ENCODE results near the gene RAG1. TPM values are rescaled to one million over a fixed set of nuclear protein-coding genes. Genes with fewer than 3 reads are reported as not detected.

The RAG1 gene
- polyA plus RNA-seq, 1 experiment = 0.10 TPM

DNA sequence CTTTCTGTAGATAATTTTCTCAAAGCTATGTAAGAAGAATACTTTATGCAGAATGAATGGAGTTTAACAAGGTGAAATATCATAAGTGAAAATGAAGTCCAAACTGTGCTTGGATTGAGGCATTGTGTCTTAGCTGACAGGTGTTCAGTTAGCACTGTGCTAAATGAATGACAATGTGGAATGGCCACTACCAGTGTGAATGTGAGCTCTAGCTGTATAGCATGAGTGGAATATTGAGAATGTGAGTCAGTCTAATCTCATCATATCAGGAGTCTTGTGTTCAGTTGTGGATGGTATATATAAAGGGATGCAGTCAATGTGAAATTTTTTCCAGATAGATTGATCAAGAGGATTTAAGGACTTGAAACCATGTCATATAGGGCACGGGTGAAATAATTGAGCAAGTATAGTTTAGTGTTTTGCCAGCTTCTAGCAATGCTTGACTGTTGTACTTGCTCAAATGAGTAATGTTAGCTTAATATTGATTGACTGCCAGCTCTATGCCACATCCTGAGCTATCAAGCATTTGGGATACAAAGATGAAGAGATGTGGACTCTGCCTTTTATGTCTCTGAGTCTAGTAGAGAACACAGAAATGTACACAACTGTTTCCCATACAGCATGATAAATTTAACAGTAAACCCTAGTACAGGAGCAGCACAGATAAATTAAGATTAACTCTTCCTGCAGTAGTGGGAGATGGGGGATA, 40.8 kb downstream of the RAG1 start:
- ChIA-PET CTCF (interaction anchor here (1.1 to 1.2 kb wide), 2 partner anchors 19 to 100 kb away, joined by 3 read pairs; no protein-coding TSS in a partner anchor), POLR2A (no interaction called here)
- TF ChIP-seq, protein P1, sequence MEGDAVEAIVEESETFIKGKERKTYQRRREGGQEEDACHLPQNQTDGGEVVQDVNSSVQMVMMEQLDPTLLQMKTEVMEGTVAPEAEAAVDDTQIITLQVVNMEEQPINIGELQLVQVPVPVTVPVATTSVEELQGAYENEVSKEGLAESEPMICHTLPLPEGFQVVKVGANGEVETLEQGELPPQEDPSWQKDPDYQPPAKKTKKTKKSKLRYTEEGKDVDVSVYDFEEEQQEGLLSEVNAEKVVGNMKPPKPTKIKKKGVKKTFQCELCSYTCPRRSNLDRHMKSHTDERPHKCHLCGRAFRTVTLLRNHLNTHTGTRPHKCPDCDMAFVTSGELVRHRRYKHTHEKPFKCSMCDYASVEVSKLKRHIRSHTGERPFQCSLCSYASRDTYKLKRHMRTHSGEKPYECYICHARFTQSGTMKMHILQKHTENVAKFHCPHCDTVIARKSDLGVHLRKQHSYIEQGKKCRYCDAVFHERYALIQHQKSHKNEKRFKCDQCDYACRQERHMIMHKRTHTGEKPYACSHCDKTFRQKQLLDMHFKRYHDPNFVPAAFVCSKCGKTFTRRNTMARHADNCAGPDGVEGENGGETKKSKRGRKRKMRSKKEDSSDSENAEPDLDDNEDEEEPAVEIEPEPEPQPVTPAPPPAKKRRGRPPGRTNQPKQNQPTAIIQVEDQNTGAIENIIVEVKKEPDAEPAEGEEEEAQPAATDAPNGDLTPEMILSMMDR (IDR thresholded peaks at IDR 0.05; ENCODE audit: insufficient read depth, low read depth, low read length) = no peak
- Histone ChIP-seq H3K4me3 (ENCODE audit: low read depth, low read length) (no peak overlapping the region), H3K36me3 (ENCODE audit: control insufficient read depth, insufficient read depth, low read length) (no peaks in the 10 kb centered on the region), H3K27me3 (ENCODE audit: control insufficient read depth, insufficient read depth, low read length) (no peaks in the 10 kb centered on the region)
- no peak for DNase-seq (ENCODE audit: low read depth)

DNA sequence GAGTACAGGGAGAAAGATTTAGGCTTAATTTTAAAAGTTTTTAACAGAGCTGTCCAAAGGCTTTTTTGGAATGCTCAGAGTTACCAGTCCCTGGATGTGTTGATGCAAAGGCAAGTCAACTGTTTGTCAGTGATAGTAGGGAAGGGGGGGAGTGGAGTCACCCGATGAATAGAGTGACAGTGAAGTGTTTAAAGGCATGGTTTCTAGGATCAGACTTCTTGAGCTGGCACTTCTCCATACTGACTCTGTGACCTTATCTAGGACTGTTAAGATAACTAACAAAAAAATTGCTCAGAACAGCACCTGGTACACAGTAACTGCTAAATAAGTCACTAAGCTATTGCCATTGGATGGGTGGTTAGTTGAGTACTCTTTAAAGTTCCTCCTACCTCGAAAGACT, 41.6 kb downstream of the RAG1 start:
- DNase-seq (ENCODE audit: low read depth) = no peak
- H3K27me3 ChIP-seq (ENCODE audit: control insufficient read depth, insufficient read depth, low read length) = no peaks in the 10 kb centered on the region
- H3K4me3 ChIP-seq (ENCODE audit: low read depth, low read length) = no peak overlapping the region
- TF ChIP-seq, protein P1 (IDR thresholded peaks at IDR 0.05; ENCODE audit: insufficient read depth, low read depth, low read length) = no peak
- CTCF ChIA-PET = interaction anchor here (1.2 kb wide), 1 partner anchor 19 kb away, joined by 3 read pairs; no protein-coding TSS in a partner anchor
- no peaks in the 10 kb centered on the region for H3K36me3 ChIP-seq (ENCODE audit: control insufficient read depth, insufficient read depth, low read length)
- POLR2A ChIA-PET = no interaction called here

DNA sequence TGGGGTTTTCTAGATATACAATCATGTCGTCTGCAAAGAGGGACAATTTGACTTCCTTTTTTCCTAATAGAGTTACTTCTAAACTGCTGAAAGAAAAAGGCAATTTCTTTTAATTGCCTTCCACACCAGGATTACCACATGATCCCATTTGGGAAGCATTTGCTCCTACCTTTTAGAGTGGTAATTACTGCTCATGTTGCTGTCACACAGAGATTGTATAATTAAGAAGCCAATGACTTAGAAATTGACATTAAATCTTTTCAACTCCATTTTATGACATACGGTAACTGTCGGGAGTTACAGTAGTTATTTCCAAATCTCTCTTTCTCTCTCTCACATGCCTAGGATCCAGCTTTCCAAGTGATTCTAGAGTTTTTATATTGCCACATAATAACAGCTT, 48.0 kb downstream of the RAG1 start:
- POLR2A ChIA-PET = no interaction called here

DNA sequence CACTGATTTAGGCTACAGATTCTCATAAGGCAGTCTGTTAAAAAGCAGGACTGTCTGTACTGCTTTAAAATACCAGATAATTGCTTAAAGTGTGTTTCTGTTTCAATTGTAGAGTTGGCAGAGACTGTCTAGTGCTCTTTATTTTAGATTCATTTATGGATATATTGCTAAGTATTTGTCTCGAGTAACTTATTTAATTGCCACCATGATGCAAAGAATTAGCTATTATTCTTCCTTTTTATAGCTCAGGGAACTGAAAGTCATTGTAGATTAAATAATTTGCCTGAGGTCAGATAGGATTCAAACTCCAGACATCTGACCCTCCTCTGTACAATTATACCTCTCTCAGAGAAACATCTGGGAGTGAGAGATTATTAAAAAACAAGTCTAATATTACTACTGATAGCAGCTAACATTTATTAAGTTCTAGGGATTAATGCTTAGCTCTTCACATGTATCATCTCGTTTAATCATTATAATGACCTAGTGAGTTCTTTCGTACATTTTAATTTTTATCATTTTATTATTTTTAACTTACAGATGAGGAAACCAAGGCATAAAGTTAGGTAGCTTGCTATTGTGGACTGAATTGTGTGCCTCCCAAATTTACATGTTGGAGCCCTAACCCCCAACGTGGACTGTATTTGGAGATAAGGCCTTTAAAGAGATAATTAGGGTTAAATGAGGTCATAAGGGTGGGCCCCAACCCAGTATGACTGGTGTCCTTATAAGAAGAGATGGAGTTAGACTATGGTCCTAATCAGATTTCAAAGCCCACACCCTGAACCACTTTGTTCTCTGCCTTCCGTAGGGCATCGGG, 49.9 kb downstream of the RAG1 start:
- ChIA-PET POLR2A (no interaction called here), CTCF (interaction anchor here (1.0 kb wide), 1 partner anchor 53 kb away, joined by 3 read pairs; no protein-coding TSS in a partner anchor)
- DNase-seq (ENCODE audit: low read depth) = no peak
- TF ChIP-seq, protein P1 (IDR thresholded peaks at IDR 0.05; ENCODE audit: insufficient read depth, low read depth, low read length) = no peak
- Histone ChIP-seq H3K36me3 (ENCODE audit: control insufficient read depth, insufficient read depth, low read length) (no peaks in the 10 kb centered on the region), H3K4me3 (ENCODE audit: low read depth, low read length) (no peak overlapping the region), H3K27me3 (ENCODE audit: control insufficient read depth, insufficient read depth, low read length) (no peaks in the 10 kb centered on the region)

More for the DNA sequence above, 48.0 kb downstream of the RAG1 start:
- TF ChIP-seq, protein P1 (IDR thresholded peaks at IDR 0.05; ENCODE audit: insufficient read depth, low read depth, low read length) = no peak
- H3K4me3 ChIP-seq (ENCODE audit: low read depth, low read length) = no peak overlapping the region
- CTCF ChIA-PET = no interaction called here
- H3K27me3 ChIP-seq (ENCODE audit: control insufficient read depth, insufficient read depth, low read length) = no peaks in the 10 kb centered on the region
- DNase-seq (ENCODE audit: low read depth) = no peak
- H3K36me3 ChIP-seq (ENCODE audit: control insufficient read depth, insufficient read depth, low read length) = no peaks in the 10 kb centered on the region

DNA sequence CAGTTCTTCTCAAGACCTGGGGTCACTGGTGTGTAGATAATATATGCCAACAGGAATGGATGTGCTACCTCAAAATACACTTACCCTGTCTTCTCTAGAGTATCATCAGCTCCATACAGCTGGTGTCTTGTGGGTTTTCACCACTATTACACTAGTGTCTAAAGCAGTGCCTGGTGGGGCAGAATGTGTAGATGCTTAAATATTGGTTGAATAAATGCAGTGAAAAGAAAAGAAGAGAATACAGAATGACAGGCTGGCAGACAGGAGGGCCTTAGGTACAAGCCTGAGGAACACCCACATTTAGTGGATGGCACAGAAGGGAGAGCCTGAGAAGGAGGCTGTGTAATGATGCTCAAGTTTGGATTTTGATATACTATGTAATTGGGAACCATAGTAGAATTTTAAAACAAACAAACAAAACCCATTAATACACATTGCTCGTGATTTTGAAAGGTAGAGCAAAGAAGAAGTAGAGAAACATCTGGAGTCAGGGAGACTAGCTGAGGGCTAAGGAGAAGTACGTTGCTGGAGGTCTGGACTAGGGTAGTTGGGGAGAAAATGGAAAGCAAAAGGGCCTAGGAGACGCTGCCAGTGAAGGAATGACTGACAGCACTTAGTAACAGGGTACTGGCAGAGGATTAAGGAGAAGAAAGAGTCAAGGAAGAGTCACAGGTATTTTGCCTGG, 50.7 kb downstream of the RAG1 start:
- no peaks in the 10 kb centered on the region for H3K27me3 ChIP-seq (ENCODE audit: control insufficient read depth, insufficient read depth, low read length)
- TF ChIP-seq, protein P1 (IDR thresholded peaks at IDR 0.05; ENCODE audit: insufficient read depth, low read depth, low read length) = no peak
- ChIA-PET POLR2A (no interaction called here), CTCF (interaction anchor here (1.3 kb wide), 1 partner anchor 54 kb away, joined by 7 read pairs; no protein-coding TSS in a partner anchor)
- no peaks in the 10 kb centered on the region for H3K36me3 ChIP-seq (ENCODE audit: control insufficient read depth, insufficient read depth, low read length)
- no peak overlapping the region for H3K4me3 ChIP-seq (ENCODE audit: low read depth, low read length)
- no peak for DNase-seq (ENCODE audit: low read depth)

All from BJ (cell line).